ENCODE results near the gene OR5K2. TPM values are rescaled to one million over a fixed set of nuclear protein-coding genes. Genes with fewer than 3 reads are reported as not detected.

The OR5K2 gene
- total RNA-seq, 2 experiments from 2014 or later: not detected

Small RNA genes within 50 kb of the gene (small RNA-seq; reads per million reads assigned to genes)
- not detected for gene RPL38P4

Other genes with a start within 250 kb of the OR5K2 start
- not detected in 2 replicates for gene OR5H6, start 233.4 kb upstream of the OR5K2 start, total RNA-seq (2014; rRNA removed; shearing (Covaris generic))
- not detected in 2 replicates for gene OR5H6, start 233.4 kb upstream of the OR5K2 start, total RNA-seq (2022)
- not detected in 2 replicates for gene OR5H2, start 215.2 kb upstream of the OR5K2 start, total RNA-seq (2014; rRNA removed; shearing (Covaris generic))
- gene OR5H2, start 215.2 kb upstream of the OR5K2 start, total RNA-seq (2022): not detected in 2 replicates
- gene OR5K4, start 143.8 kb upstream of the OR5K2 start, total RNA-seq (2014; rRNA removed; shearing (Covaris generic)): not detected in 2 replicates
- not detected in 2 replicates for gene OR5K4, start 143.8 kb upstream of the OR5K2 start, total RNA-seq (2022)
- gene OR5K3, start 107.0 kb upstream of the OR5K2 start, total RNA-seq (2014; rRNA removed; shearing (Covaris generic)): not detected in 2 replicates
- not detected in 2 replicates for gene OR5K3, start 107.0 kb upstream of the OR5K2 start, total RNA-seq (2022)
- not detected in 2 replicates for gene OR5K1, start 34.5 kb upstream of the OR5K2 start, total RNA-seq (2014; rRNA removed; shearing (Covaris generic))
- not detected in 2 replicates for gene OR5K1, start 34.5 kb upstream of the OR5K2 start, total RNA-seq (2022)
- gene CLDND1, start 25.2 kb downstream of the OR5K2 start, total RNA-seq (2014; rRNA removed; shearing (Covaris generic)): 70.7 and 78.0 TPM in 2 replicates
- gene CLDND1, start 25.2 kb downstream of the OR5K2 start, total RNA-seq (2022): 80.4 and 87.8 TPM in 2 replicates
- 18.8 and 32.0 TPM in 2 replicates for gene GPR15, start 34.3 kb downstream of the OR5K2 start, total RNA-seq (2014; rRNA removed; shearing (Covaris generic))
- gene GPR15, start 34.3 kb downstream of the OR5K2 start, total RNA-seq (2022): 29.8 and 42.6 TPM in 2 replicates
- 14.7 and 16.4 TPM in 2 replicates for gene CPOX, start 95.9 kb downstream of the OR5K2 start, total RNA-seq (2014; rRNA removed; shearing (Covaris generic))
- gene CPOX, start 95.9 kb downstream of the OR5K2 start, total RNA-seq (2022): 8.8 and 10.1 TPM in 2 replicates

Data from OCI-LY7 (cell line).